Stimulated activated CD8-positive, alpha-beta memory T cell treated with anti-CD3 and anti-CD28 coated beads, Interleukin-15, amount 100 ng/mL, for 1 hour (primary cell): ENCODE results near the gene P4HA1.

ENCODE experiments used
- DNase-seq: peaks from one replicate; pipeline ENCODE4 v3.0.0-alpha.2; 2020; ENCODE audit warnings: low read depth

P4HA1 gene

DNA sequence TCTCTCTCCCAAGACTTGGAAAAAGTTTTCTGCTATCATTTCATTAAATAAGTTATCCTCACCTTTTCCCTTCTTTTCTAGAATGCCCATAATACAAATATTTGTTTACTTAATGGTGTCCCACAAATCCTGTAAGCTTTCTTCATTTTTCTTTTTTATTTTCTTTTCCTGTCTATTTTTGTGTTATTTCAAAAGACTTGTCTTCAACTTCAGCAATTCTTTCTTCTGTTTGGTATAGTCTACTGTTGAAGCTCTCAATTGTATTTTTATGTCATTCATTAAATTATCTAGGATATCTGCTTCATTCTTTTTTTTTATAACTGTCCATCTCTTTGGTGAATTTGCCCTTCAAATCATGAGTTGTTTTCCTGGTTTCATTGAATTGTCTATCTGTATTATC, 117.0 kb downstream of the P4HA1 start:
- no peak for DNase-seq

GRCh38 chr10:72976886-72977285, 119.8 kb downstream of the P4HA1 start:
- DNase-seq: no peak
